Activated T-cell treated with anti-CD3 and anti-CD28 coated beads for 1 hour (primary cell): Measurements from ENCODE around the gene TBXAS1.

ENCODE experiments used
- DNase-seq: peaks from one replicate; pipeline ENCODE4 v3.0.0-alpha.2; 2020; ENCODE audit warnings: low read depth

TBXAS1 gene

DNA sequence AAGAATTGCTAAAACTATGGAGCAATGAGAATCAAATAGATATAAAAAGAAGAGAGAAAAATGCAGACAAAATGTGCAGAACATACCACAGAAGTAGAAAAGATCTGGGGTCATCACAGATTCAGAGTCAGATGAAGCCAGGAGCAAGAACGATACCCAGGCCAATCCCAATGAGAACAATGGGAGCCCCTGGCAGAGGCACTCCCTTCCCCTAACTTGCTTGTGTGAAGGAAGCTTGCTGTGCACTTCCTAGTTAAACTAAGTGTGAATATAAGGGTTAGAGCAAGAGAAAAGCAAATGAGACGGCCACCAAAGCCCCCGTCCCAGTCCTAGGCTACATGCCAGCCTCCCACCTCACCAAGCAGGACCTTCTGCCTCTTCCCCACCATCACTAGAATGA lies 221.0 kb downstream of the TBXAS1 start:
- DNase-seq, result no peak

DNA sequence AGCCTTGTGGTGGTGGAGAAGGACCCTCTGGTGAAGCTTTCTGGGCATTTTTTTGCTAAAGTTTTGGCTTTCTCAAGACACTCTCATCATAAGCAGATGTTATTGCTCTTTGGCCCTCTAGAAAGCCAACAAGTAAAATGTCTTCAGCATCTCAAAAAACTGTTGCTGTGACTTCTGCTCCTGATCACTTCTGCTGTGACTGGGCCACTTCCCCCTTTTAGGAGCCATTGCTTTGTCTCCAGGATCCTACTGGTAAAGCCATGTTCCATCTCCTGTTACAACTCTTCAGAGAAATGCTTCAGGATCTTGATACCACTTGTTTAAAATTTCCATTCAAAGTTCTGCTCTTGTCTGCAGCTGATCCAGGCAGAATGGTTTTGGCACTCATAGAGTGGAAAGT lies 222.8 kb downstream of the TBXAS1 start:
- DNase-seq, result no peak

DNA sequence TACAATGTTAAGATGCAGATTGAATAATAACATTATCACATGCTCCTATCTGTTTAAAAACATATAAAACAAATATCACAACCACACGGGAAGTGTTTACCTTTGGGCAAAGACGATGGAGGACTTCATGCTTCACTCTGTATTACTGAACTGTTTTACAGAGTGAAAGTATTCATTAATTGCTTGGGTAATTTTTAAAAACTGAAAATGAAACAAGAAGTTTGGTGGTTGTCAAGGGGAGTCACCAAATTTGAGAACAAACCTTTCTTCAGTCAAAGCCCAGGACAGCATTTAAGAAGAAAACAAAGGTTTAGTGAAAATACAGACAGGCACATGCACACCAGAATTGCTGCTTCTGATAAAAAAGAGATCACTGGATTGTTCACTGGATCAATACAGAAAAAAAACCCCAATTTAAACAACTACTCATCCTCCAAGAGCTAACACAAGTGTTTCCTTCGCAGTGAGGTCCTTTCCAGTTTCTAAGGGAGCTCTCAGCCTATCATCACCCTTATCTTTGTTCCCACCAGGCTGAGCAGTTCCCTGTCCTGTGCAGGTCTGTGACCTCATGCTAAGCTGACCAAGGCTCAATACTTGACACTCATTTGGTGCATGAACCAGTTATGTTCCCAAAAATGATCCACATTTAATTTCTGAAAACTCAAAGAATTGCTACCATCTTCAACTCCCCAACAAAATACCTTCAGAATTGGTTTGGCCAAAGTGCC lies 224.9 kb downstream of the TBXAS1 start:
- DNase-seq, result no peak

DNA sequence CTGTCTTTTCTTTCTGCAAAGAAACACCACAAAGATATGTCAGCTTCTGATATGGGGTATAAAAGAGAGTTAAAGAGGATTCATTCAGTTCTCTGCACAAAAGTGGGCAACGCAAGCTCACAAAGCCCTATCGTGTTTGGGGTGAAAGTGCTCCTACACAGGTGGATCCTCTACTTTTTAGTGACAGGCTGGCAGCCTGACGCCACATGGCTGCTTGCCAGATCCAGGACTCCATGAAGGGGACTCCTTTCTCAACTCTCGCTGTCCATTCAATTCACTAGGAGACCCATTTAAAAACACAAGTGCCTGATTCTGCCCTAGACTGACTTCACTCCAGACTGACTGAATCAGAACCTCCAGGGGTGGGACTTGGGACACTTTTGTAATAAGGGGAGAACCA lies 225.7 kb downstream of the TBXAS1 start:
- DNase-seq, result no peak

DNA sequence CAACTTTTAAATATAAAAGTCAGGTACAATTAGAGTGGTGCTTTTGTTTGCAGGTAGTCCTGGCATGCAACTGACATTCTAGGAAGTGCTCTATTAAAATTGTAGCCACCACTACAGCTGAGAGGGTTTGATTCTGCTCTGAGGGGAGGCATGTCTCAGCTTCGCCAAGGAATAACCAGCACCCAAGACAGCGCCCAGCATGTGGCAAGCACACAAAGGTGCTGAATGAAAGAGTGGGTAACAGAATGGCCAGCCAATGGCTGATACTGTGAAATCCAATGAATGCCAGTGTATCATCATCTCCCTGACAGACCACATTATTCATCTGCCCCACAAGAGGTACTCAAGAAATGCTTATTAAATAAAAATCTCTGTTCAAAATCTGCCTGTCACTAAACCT lies 226.8 kb downstream of the TBXAS1 start:
- no peak for DNase-seq

DNA sequence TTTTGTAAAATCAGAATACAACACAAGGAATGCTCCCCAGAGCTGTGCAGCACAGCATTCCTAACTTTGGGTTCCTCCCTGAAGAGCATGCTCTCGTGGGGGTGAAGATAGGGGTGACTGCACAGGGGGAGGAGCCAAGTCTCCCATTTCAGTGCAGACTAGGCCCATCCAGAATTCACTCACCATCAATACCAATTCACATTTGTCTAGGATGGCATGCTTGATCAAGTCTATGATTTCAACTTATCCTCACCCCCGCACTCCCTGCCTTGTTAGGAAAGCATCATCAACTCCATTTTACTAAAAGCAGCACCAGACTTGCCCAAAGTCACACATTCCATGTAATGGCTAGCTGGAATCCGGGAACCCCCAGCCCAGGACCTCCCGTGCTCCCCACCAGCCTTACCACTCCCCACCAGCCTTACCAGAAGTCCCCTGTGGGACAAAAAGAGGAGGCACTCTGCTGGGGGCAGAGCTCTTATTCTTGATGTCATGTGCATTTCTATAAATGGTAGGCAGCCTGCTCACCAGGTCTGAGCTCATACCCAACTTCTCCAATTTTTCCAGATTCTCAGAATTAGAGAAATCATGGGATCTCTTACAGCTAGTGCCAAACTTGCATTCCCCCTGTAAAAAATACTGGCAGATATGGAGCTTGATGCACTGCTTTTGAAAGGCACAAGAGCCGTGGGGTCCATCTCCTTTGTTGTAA lies 227.5 kb downstream of the TBXAS1 start:
- no peak for DNase-seq

DNA sequence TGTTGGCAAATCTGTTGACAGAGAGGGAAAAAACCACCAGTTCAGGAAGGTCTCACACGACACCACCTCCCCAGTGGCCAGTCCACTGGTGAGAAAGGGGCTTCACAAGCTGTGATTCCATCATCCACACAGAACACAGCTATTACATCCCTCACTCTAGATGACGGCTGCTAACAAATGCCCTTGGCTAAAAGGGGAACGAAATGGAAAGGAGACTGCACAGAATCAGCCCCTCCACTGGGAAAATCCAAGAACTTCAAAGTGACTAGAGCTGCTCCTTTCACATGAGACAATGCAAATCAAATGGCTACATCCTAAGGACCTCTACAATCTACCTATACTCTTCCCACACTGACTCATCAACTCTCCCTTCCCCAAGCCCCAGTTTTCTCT lies 228.1 kb downstream of the TBXAS1 start:
- DNase-seq, result no peak

DNA sequence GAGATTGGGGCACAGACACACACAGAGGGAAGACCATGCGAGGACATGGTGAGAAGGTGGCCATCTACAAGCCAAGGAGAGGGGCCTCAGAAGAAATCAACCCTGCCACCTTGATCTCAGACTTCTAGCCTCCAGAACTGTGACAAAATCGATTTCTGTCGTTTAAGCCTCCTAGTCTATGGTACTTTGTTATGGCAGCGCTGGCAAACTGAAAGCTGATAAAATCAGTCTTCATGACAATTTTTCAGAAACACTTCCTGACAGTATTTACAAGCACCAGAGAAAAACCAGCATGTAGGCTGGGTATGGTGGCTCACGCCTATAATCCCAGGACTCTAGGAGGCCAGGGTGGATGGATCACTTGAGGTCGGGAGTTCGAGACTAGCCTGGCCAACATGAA lies 229.5 kb downstream of the TBXAS1 start:
- no peak for DNase-seq

DNA sequence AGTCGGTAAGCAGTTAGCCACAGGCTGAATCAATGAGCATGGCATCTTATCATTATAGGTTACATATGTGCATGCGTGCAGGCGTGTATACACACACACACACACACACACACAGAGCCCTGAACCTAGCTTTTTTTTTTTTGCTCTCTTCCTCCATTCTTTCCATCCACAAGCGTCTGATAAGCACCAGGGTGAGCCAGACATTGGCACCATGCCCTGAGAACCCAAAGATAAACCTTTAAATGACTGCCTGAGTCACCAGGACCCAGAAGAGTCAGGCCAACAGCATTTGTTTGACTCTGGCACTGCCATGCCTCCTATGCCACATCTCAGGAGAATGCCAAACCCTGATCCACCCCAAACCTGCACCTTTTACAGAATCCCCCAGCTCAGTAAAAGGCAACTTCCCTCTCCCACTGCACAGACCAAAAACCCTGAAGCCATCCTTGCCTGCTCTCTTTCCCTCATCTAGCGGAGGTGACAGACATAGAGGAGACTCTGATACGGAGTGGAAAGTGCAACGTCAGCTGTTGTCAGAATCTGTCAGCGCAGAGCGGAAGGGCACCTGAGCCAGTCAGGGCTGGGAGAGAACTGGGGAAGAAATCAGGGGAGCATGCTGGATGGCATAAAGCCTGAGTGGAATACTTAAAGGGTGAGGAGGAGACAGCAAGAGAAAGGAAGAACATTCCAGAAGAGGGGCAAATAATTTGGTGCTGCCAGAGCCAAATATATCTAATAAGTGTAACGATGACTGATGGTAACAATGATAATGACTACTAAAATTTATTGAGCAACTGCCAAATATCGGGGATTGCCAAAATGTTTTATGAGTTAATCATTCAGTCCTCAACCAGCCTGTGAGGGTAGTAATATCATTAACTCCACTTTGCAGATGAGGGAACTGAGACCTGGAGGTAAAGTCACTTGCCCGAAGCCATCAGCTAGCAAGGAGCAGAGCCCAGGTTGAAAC lies 230.5 kb downstream of the TBXAS1 start:
- peak; percentile 45 for DNase-seq

DNA sequence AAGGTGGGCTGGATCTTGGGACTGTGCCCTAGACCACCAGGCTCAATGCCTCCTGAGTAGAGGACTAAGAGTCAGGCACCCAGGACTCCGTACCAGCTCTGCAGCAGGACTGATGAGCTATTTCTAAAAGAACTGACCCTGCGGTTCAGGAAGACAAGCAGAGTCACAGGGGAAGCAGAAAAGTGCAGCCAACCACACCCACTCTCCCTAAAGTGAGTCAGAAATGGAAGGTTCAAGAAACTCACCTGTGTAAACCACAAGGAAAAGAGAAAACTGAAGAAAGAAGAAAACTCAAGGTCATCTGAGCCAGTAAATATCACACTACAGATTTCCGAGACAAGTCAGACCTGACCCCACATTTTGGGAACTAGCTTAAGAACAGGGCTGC lies 231.2 kb downstream of the TBXAS1 start:
- DNase-seq, result no peak

DNA sequence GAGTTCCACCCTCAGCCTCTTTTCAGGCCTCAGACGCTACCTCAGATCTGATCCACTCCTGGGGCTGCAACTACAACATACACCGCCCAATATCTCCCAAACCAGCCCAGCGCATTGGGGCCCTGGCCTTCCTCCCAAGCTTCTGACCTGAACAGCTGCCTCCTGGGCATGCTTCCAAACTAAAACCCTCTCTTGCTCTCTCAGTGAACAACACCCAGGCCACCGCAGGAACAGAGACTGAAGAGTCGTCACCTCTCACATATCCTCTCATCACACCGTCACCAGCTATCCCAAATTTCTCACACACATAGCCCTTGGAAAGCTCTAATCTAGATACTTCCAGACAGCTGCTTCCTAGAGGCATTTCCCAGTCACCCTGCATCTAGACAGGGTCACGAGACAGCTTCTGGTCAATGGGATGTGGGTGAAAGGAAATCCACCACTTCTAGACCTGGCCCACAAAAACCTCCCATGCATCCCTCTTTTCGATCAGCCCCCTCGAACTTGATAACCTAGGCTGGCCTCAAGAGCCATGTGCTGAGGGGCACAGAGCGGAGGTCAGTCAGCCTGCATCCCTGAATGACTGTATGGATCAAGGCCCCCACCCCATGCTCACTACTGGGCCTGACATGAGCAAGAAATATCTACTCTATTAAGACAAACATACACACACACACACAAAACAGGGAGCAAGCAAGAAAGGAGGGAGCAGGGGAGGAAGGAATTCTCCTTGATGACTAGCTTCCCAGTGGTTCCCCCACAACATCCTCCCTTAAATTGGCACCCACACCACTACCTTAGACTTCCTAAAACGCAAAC lies 231.9 kb downstream of the TBXAS1 start:
- no peak for DNase-seq

DNA sequence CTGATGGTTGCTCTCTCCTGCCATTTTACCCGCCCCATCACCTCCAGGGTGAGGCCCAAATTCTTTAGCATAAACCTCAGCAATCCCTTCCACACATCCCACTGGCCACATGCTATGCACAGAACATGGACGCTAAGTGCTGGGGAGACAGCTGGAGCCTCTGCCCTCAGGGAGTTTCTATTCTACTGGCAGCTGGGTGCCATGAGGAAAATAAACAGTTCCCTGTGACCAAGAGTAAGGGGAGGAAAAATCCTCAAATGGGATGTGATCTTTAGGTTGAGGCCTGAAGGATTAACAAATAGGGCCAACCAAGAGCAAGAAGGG lies 232.5 kb downstream of the TBXAS1 start:
- DNase-seq, result no peak

DNA sequence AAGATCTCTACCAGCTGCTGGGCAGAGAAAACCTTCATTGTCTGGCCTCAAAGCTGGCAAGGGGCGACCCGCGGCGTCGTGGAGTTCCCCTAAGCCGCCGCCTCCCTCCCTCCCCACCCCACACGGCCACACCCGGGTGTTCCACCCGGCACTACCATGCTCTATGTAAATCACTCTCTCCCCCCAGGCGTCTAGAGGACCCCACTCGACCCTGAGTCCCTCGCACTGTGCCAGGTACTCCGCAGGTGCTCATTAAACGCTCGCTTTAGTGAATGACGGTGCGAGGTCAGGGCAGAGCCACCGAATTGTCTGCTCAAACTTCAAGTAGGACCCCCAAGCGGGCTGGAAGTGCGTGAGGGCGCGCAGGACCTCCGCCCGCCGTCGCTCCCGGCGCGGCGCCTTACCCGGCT lies 233.1 kb downstream of the TBXAS1 start:
- peak; percentile 52 for DNase-seq

DNA sequence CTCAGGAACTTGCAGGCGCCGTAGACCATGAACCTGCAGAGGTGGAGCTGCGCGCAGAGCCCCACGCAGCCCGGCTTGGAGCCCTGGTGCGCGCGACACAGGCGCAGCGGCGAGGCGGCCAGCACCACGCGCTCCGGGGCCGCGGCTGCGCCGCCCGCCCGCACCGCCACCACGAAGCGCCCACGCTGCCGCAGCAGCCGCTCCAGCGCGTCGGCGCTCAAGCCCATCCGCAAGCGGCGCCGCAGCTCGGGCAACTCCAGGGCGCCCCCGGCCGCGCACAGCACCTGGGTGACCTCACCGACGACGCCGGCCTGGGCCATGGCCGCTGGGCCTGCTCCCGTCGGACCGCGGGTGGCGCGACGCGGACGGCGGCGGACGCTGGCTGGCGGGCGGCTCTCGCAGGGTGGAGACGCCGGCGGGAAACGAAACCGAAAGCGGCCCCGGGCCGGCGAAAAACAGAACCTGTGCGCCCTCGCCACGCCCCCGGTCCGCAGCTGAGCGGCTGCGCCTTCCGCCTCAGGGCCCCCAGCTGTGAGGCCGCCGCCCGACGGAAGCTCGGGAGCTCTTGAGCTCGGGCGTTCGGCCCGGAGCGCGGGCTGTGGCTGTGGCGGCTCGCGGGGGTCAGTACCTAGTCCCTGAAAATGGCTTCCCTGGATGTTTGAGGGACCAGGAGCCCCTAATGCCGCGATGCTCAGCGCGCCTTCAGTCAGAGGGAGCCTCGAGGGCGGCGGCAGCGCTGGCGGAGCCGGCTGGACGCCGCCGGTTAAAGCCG lies 233.7 kb downstream of the TBXAS1 start, which contains the start of gene PARP12:
Gene PARP12 (minus strand): TSS at position 424 of the 772 bp plus-strand sequence. CDS start 104 bp downstream, at position 320.
- DNase-seq, result peak; percentile 79

DNA sequence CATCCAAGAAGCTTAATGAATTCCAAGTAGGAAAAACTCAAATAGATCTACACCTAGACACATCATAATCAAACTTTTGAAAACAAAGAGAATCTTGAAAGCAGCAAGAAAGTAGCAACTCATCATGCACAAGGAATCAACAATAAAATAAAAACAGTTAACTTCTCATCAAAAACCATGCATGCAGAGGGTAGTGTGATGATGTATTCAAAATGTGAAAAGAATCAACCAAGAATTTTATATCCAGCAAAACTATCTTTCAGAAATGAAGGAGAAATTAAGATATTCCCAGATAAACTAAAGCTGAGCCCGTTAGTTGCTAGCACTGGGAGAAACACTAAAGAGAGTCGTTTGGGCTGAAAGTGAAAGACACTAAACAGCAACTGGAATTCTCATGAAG lies 238.0 kb downstream of the TBXAS1 start:
- DNase-seq, result no peak

DNA sequence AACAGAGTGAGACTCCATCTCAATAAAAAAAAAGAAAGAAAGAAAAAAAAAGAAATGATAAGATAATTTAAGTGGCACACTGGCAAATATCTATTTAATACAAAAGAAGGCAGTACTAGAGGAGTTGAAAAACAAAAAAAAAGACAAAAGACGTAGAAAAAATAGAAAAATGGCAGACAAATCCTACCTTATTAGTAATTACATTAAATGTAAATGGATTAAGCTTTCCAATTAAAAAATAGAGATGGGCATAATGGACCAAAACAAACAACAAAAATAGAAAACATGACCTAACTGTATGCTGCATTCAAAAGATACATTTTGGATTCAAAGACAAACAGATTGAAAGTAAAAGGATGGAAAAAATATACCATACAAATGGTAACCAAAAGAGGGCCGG lies 239.0 kb downstream of the TBXAS1 start:
- no peak for DNase-seq

DNA sequence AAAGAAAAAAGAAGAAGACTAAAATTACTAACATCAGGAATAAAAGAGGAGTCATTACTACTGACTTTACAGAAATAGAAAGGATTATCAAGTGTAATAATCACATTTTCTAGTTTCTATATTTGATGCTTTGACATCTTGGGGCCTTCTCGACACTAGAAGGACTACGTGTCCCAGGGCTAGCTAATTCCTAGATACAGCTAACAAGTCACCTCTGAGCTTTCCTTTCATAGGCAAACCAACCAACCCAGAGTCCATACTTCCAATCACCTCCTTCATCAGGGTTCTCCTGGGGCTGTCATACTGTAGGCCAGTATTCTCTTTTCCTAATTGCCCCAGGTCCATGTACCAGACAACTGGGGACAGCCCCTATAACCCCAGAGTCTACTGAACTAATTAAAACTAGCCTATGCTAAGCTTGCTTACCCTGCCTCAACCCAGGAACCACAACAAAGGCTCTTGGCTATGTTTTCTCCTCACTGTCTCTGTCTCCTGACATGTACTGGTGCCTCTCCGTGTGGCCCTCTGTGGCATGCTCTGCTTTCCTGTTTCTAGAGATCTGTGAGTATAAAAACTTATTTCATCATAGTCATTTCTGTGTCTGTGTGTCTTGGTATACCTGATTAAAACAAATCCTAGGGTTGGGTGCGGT lies 240.4 kb downstream of the TBXAS1 start:
- no peak for DNase-seq
